Skin of body (tissue), 2 donors: ENCODE data around the gene A2M. TPM values are rescaled to one million over a fixed set of nuclear protein-coding genes. Genes with fewer than 3 reads are reported as not detected.

ENCODE experiments used
- DNase-seq: peaks from one replicate; lab custom pipeline; 2025; lab: John Stamatoyannopoulos, UW
- total RNA-seq: library from RNA; depleted of rRNA; stranded (reverse); fragments of >200 nt; gene quantifications from one replicate; pipeline ENCODE4 v1.2.3, GENCODE V29; 2014

A2M gene
- total RNA-seq, 1 donor from 2014 or later = 150 TPM

DNA sequence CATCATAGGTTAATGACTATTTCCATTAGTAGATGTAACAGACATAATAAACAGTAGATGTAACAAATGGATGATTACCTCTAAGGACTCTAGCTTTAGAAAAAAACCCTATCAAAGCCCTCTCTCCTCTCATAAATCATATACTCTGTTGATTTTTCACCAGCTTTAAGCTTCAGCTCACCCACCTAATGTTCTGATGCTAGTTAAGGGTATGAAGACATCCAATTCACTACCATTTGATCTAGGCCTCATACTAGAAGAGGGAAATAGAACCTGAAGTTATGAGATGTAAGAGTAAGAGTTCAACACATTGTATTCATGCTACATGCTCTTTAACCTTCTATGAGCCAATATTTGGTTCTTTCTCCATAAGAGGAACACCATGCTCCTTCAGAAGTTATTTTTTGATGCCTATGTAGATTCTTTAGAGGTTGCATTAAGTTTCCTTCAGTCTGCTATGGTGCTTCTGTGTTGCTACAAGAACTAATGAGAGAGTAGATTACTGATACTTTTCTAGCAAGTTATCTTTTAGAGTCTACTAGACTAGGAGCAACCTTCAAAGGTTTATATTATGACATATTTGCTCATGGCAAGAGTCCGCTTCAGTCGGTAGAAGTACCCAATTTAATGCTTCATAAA is 16.0 kb downstream of the A2M start:
- no peak for DNase-seq

DNA sequence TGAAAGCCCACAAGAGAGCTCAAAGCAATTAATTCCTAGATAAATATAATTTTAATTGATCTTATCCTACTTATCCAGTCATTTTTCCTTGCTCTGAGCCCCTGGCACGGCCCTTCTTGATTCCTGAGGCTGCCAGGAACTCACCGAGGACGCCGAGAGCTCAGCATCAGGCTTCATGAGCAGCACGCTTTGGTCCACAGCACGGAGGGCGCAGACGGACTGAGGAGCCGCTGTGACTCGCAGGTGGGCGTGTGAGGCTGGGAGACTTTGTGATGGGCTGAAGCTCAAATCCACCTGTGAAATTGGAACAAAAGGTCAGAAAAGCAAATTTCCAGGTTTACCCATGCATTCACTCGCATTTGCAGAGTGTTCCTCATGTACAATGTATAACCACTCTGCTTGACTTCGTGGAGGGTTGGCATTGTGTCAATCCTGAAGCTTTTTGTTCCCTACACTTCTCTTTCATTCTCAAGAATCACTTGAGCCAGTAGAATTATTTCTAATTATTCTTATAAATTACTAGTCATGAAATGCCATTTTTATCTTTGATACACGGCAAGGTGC is 17.2 kb downstream of the A2M start:
- no peak for DNase-seq

DNA sequence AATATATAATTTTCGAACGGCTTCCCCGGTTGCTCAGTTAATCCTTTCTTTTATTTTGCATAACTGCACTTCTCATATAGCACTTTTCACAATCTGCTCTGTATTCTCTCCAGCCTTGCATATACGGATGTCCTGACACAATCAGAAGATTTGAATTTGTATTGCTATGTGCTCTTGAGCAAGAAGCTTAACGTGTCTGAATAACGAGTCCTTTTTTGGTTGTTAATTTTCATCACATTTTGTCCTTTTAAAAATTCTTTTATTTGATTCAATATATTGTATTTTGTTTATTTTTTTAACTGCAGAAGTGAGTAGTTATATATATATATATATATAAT is 17.6 kb downstream of the A2M start:
- no peak for DNase-seq

DNA sequence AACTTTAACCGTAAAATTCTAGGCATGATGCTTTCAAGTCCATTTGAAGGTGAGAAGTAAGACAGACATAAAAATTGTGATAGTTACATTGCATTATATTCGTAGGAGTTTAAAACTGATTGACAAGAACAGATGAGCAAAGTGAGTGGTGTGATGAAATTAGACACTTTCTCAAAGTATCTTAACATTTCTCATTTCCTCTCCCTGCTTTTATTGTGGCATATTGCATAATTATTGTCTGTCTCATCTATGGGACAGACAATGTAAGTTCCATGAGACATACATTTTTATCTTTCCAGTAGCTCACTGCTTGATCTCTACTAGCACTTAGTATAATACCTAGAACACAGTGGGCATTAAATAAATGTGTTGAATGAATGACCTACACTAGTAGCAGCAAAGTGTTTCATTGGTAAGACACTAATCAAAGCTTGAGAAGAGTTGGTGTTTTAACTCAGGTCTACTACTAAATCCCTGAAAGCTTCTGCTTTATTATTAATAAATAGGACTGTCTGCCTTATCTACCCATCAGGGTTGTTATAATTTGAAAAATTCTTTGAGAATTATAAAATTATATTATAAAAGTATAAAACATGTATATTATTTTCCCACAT is 19.0 kb downstream of the A2M start:
- no peak for DNase-seq

DNA sequence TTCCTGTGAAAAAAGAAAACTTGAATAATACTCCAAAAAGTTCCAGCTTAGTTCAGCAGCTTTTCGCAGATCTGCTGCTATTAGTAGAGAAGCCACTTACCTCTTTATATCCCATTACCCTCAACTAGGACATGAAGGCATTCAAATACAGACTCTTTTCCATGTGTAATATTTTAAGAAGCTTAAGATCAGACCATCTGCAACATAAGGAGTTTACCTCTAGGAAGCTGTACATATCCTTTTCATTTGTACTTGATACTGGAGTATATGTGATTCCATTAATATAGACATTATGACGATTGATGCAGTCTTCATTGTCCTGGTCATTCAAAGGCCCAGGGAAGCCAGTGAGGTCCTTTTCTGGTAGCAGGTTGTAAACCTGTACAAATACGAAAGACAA is 20.4 kb downstream of the A2M start:
- no peak for DNase-seq

DNA sequence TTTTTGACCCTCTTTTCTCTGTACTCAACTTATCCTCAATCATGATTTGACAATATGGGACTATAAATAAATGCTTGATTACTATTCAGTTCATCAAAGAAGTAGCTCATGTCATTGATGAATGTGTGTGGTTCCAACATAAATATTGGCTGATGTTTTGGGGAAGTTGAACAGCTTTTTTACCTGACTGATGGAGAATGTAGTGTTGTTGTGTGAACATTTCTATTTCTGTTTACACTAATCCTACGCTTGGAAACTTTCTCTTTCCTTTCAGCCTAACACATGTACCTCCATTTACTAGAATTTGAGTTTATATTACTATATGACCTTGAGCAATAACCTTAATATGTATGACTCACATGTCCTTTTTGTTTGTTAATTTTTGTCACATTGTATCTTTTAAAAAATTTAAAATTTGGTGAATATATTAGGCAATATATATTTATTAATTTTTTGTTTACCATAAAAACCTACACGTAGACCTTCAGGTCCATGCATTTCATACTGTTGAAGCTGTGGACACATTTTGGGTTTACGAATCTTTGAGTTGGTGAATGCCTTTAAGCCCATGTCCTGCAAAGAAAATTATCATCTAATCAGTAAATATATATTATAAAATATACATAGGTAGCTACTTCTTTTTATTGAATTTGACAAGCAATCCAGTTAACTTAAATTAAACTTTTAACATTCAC is 21.1 kb downstream of the A2M start:
- no peak for DNase-seq

DNA sequence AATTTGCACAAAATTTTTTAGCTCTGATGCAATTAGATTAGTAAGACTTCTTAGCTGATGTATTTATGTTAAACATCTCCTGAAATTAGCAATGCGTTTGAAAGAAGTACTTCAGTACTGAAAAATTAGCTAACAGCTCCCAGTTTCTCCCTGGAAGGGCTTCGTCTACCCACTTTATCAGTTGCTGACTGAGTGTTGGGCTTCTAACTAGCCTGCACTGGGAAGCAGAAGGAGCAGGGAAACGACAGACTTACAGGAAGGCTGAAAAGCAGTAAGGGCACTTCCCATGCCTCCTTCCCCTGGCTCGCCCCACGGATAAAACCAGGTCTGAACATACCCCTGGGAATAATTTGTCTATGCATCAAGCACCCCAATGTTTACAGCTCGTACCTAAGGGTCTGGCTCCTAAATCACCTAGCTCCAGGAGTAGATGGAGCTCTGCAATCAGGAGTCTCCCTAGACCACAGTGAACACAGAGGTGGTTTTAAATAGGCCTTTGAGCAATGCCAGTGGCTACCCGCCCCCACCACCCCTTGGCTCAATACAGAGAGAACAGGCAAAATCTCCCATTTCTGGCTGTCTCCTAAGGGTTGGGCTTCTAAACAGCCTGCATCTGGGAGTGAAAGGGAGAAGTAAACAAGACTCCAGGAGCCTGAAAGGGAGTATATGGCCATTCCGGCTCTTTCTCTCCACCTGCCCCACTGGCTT is 23.7 kb downstream of the A2M start:
- DNase-seq = no peak

DNA sequence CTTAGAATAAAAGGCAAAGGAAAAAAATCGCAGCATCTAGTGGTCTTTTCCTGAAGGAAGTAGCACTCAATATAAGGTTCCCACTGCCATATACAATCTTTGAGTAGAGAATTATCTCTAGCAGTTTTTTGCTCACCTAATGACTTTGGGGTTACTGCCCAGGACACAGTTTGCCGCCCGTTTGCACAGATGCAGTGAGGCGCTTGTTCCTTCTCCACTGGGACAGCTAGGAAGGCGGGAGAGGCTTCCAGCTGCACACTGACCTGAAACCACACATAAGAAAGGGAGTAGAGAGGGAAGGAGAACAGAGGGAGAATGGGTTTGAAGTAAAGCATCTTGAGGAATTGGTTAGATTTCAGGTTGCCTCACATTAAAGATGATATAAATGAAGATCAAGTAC is 25.5 kb downstream of the A2M start:
- no peak for DNase-seq

DNA sequence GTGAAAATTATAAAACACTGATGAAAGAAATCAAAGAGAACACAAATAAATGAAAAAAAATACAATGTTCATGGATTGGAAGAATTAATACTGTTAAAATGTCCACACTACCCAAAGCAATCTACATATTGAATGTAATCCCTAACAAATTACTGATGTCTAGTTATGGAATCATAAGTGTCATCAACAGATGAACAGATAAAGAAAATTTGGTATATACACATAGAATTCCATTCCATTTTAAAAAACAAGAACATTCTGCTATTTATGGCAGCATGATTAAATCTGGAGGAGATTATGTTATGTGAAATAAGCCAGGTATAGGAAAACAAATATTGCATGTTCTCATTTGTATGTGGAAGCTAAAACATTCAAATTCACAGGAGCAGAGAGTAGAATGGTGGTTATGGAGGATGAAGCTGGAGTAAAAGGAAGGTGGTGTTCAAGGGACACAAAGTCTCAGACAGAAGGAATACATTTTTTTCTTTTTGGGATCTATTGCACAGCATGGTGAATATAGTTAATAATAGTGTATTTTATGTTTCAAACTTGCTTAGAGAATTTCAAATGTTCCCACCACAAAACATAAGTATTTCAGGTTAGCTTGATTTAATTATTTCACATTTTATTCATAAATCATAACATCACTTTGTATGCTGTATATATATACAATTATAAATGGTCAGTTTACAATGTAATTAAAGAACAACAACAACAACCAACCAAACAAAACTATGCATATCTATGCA is 28.5 kb downstream of the A2M start:
- DNase-seq = no peak

DNA sequence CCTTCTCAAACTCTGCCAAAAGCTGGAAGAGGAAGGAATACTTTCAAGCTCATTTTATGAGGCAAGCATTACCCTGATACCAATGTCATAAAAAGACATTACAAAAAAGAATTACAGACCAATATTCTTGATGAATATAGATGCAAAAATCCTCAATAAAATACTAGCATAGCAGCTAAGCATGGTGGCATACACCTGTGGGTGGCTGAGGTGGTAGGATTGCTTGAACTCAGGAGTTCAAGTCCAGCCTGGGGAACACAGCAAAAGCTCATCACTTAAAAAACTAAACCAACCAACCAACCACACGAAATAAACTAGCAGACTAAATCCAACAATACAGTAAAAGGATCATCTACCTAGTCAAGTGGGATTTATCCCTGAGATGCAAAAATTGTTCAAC is 29.6 kb downstream of the A2M start:
- no peak for DNase-seq

DNA sequence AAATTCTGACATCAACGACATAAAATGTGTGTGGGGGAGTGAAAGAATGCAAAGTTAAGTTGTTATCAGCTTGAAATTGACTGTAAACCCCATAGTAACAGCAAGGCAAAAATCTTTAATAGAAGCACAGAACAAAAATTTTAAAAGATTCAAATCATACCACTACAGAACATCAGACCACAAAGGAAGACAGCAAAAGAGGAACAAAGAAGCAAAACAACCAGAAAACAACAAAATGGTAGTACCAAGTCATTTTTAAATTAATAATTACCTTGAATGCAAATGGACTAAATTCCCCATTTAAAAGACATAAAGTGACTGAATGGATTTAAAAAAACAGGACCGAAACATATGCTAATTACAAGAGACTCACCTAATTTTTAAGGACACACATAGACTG is 31.3 kb downstream of the A2M start:
- DNase-seq = no peak

DNA sequence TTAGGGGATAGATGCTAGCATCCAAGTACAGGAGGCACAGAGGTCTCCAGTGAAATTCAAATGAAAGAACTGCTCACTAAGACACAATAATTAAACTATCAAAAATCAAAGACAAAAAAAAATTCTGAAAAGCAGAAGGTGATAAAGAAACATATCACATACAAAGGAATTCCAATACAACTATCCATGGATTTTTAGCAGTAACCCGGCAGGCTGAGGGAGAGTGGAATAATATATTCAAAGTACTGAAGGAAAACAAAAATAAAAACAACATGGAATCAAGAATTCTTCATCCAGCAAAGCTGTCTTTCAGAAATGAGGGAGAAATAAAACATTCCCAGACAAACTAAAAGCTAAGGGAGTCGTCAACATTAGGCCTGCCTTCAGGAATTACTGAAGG is 31.9 kb downstream of the A2M start:
- DNase-seq = no peak

DNA sequence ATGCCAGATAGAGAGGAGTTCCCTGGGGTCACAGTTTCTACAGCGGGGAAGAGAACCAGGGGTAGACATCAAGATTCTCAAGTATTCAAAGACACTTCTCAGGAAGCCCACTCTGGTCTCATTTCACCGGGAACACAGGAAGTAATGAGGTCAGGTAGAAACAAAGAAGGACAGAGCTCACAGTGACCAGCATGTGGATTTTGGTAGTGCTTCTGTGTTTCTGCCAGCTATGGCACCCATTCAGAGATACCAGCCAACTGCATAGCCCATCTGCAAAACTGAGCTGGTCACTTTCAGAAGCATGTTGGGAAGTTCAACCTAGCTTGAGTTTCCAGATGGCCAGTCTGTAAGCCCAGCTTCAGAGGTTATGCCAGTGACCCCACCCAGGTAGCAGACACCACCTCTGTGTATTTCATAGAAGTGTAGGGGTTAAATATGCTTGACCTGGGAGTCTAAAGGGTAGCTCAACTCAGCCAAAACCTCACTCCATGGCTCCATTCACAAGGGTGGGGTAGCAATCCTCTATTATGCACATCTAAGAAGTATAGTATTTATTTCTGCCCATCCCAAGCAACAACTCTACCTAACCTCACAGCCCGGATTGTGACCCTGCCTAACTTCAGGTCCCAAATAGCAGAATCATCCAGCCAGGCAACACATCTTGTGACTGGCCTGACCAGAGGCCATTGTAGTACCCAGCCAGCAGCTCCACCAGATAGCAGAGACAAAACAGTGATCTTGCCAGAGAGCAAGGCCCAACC is 33.9 kb downstream of the A2M start:
- no peak for DNase-seq

DNA sequence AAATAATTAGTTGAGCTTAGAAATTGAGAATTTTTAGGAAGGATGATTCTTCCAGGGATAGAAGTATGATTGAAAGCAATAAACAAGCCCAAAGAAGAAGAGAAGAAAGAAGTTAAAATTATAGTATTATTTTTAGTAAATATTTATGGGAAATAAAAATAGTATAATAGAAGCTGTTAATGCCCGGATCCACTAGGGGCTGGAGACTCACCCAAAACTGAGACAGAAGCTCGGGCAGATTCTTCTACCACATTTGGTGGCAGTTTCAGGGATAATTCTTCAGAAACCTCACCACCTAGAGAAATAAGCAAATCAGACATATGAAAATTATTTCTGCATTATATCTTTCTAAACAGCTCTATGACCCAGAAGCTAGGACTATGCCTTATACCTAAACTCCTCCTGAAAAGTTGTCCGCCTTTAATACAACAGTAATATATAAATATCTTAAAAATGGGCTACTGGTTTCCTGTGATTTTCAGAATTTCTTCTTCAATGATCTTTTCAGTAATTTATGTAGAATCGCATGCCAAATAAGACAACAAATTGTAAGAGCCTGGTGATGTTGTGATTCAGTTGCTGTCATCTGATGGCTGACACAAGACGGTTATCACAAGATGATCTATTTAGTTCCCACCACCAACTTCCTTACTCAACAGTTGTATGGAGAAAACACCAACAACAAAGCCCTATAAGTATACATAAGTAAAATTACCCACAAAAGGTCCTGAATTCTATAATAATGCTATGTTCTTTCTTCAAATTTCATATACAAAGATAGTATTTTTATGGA is 35.6 kb downstream of the A2M start:
- no peak for DNase-seq

DNA sequence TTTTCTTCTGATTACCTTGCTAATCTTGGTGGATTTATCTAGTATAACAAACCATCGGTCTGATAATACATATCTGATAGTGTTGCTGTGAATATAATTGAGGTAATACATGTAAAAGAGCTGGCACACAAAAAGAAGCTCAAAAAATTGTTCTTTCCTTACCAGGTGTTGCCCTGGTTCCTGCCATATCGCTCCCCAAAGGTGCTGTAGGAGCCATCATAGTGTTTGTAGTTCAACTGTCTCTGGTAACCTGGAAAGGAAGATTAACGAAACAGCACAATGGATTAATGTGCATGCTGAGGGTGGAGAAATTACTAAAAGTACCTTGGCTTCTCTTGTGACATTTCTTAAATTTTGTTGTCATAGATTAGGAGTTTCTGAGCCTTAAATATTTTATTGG is 36.6 kb downstream of the A2M start:
- DNase-seq = no peak

DNA sequence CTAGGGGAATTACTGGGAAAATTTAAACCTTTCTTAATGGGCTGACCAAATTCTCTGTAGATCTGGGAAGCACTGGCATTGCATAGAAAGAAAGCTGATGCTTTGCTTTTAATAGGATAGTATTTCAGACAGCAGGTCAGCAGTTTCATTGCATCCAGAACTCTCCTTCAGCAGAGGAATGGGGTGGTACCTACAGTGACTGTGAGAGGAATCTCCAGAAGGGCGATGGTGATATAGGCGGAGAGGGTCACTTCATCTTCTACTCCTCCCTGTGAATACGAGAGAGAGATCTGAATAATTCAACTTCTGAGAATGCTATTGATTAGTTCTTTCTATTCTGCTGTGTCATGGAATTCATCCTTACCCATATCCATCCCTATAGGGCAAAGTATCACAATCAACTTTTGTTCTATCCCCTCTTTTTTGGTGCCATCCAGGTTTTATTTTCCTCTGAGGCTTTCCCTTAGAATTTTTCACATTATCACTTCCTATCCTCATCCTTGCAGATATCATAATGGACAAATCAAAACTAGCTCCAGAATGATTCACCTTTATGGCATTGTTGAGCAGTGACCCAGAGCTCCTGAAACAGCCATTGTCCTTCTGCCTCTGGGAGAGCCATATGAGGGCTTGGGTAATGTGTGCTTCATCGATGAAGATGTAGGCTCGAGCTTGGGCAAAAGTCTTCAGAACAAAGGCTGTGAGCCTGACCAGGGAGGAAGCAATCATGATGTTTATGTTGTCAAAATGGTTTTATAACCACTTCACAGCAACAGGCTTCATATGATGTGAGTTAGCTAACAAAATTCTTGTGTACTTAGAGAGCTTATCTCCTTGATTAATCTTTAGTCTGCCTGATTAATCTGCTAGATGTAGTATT is 38.3 kb downstream of the A2M start:
- no peak for DNase-seq

DNA sequence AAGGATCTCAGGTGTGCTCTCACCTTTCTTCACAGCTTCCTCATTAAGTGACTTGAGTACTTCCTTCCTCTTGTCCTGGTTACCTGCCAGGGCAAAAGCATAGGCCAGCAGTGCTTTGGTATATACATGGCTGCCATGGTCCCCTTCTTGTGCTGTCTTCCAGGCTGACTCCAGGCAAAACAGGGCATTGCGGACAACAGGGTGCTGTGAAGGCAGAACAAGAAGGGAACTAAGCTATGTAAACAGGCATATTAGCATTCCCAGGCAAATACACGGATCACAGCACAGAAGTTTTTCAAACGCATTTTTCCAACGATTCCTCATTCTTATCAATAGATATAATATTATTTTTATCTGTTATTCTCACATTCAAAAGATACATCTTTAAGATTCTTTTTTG is 39.0 kb downstream of the A2M start:
- DNase-seq = no peak

DNA sequence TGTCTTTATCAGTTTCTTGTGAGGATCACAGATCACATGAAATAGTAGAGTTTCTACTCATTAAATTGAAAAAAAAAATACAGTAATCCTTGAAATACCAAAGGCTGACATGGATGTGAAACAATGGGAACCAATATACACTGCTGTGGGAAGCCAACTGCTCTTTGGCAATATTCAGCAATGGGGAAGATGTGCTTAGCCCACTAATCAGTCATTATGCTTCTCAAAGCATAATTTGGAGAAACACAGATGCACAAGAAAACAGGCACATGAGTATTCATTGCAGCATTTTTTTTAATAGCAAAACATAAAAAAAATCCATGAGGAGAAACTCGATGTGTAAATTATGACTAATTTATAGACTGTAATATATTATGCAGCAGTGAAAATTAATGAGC is 40.6 kb downstream of the A2M start:
- DNase-seq = no peak
